ENCODE data around the gene AKNA.

GRCh38 chr9:114345493-114346065 is 42.2 kb downstream of the AKNA start:
- TF ChIP-seq CTCF (IDR thresholded peaks at IDR 0.05) (no peak), EP300 (IDR thresholded peaks at IDR 0.05) (no peak), POLR2A (IDR thresholded peaks at IDR 0.05; ENCODE audit: low read depth) (no peak), POLR2AphosphoS5 (IDR thresholded peaks at IDR 0.05) (no peak)
